ENCODE results near the gene EIF3F. TPM values are rescaled to one million over a fixed set of nuclear protein-coding genes. Genes with fewer than 3 reads are reported as not detected.

Gene EIF3F
- polyA plus RNA-seq, 1 donor from 2014 or later = 266 TPM

- Histone ChIP-seq H2AFZ (ENCODE audit: low read depth, low read length) (no peak overlapping the region), H3K79me2 (replicated peaks; ENCODE audit: insufficient read depth, low read length) (peaks cover 12% of the 10 kb centered on the region), H3K36me3 (ENCODE audit: insufficient read depth, low read length) (no peaks in the 10 kb centered on the region), H3K9me2 (ENCODE audit: insufficient read depth, low read length) (no peaks in the 10 kb centered on the region), H3K27ac (ENCODE audit: low read length) (no peak overlapping the region), H3K27me3 (ENCODE audit: insufficient read depth, low read depth, low read length) (no peaks in the 10 kb centered on the region), H3K4me3 (ENCODE audit: low read length) (no peak overlapping the region), H4K20me1 (ENCODE audit: insufficient read depth) (no peaks in the 10 kb centered on the region), H3K4me2 (ENCODE audit: low read length) (no peak overlapping the region), H3K9ac (ENCODE audit: low read length) (no peak overlapping the region), H3F3A (ENCODE audit: insufficient read depth, low read length, poor library complexity, severe bottlenecking) (no peaks in the 10 kb centered on the region), H3K9me3 (ENCODE audit: low read length) (no peaks in the 10 kb centered on the region)
- TF ChIP-seq CTCF (IDR thresholded peaks at IDR 0.05; ENCODE audit: poor library complexity, severe bottlenecking) = peak; percentile 92
- peak; percentile 97 for TF ChIP-seq SMC3 (conservative IDR thresholded peaks at IDR 0.05; ENCODE audit: poor library complexity)
- TF ChIP-seq EZH2 (IDR thresholded peaks at IDR 0.05; ENCODE audit: borderline replicate concordance, insufficient read depth, low read length, poor library complexity, severe bottlenecking) = no peak
- TF ChIP-seq RAD21 (conservative IDR thresholded peaks at IDR 0.05) = peak; percentile 89
Observed at GRCh38 chr11:8033305-8034105, 46.4 kb downstream of the EIF3F start.

DNA sequence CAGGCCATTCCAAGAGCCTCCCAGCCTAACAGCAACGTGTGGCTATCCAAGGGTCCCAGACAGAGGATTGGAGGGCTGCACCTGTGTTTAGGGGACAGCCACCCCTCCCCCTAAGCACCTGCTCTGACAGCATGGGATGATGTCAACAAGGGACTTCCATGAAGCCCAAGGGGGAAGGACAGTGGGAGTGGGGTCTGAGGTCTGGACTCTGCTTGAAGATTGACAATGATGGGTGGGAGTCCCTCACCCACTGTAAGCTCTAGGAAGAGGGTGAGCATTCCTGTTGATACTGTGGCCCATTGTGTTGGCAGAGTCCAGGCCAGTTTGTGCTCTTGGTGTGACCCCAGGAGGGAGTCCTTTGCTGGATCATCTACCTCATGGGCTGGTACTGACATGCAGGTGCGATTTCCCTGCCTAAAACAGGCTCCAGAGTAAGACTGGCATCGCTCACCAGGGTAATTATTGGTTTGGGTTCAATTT, 47.0 kb downstream of the EIF3F start:
- Histone ChIP-seq H3K27me3 (ENCODE audit: insufficient read depth, low read depth, low read length) (no peaks in the 10 kb centered on the region), H3K9ac (ENCODE audit: low read length) (peak overlapping the region; percentile 26), H3K79me2 (replicated peaks; ENCODE audit: insufficient read depth, low read length) (peaks cover 12% of the 10 kb centered on the region), H3K9me3 (ENCODE audit: low read length) (no peaks in the 10 kb centered on the region), H2AFZ (ENCODE audit: low read depth, low read length) (no peak overlapping the region), H3K36me3 (ENCODE audit: insufficient read depth, low read length) (no peaks in the 10 kb centered on the region), H3K27ac (ENCODE audit: low read length) (no peak overlapping the region), H3K4me3 (ENCODE audit: low read length) (peak overlapping the region; percentile 30), H3K9me2 (ENCODE audit: insufficient read depth, low read length) (no peaks in the 10 kb centered on the region), H4K20me1 (ENCODE audit: insufficient read depth) (no peaks in the 10 kb centered on the region), H3K4me2 (ENCODE audit: low read length) (no peak overlapping the region), H3F3A (ENCODE audit: insufficient read depth, low read length, poor library complexity, severe bottlenecking) (no peaks in the 10 kb centered on the region)
- no peak for TF ChIP-seq CTCF (IDR thresholded peaks at IDR 0.05; ENCODE audit: poor library complexity, severe bottlenecking)

GRCh38 chr11:8034604-8035190, 47.6 kb downstream of the EIF3F start:
- no peaks in the 10 kb centered on the region for H4K20me1 ChIP-seq (ENCODE audit: insufficient read depth)
- peak overlapping the region; percentile 45 for H3K27ac ChIP-seq (ENCODE audit: low read length)
- no peaks in the 10 kb centered on the region for H3K9me3 ChIP-seq (ENCODE audit: low read length)
- peaks cover 16% of the 10 kb centered on the region for H3K79me2 ChIP-seq (replicated peaks; ENCODE audit: insufficient read depth, low read length)
- peak overlapping the region; percentile 26 for H3K9ac ChIP-seq (ENCODE audit: low read length)
- H3K4me2 ChIP-seq (ENCODE audit: low read length) = peak overlapping the region; percentile 39
- no peaks in the 10 kb centered on the region for H3K9me2 ChIP-seq (ENCODE audit: insufficient read depth, low read length)
- no peak for TF ChIP-seq TAF1 (IDR thresholded peaks at IDR 0.05; ENCODE audit: low read depth)
- TF ChIP-seq RAD21 (conservative IDR thresholded peaks at IDR 0.05) = no peak
- no peak for TF ChIP-seq CTCF (IDR thresholded peaks at IDR 0.05; ENCODE audit: poor library complexity, severe bottlenecking)
- TF ChIP-seq EP300 (conservative IDR thresholded peaks at IDR 0.05; ENCODE audit: poor library complexity, severe bottlenecking) = no peak
- no peak for TF ChIP-seq SMC3 (conservative IDR thresholded peaks at IDR 0.05; ENCODE audit: poor library complexity)
- no peak for TF ChIP-seq MXI1 (conservative IDR thresholded peaks at IDR 0.05; ENCODE audit: poor library complexity, severe bottlenecking)
- no peak for TF ChIP-seq POLR2AphosphoS5 (IDR thresholded peaks at IDR 0.05)
- no peaks in the 10 kb centered on the region for H3F3A ChIP-seq (ENCODE audit: insufficient read depth, low read length, poor library complexity, severe bottlenecking)
- H3K4me3 ChIP-seq (ENCODE audit: low read length) = peak overlapping the region; percentile 30
- H3K27me3 ChIP-seq (ENCODE audit: insufficient read depth, low read depth, low read length) = no peaks in the 10 kb centered on the region
- no peaks in the 10 kb centered on the region for H3K36me3 ChIP-seq (ENCODE audit: insufficient read depth, low read length)
- no peak overlapping the region for H2AFZ ChIP-seq (ENCODE audit: low read depth, low read length)

All from neural cell (in vitro differentiated cells).